ENCODE results near the gene LCK. TPM values are rescaled to one million over a fixed set of nuclear protein-coding genes. Genes with fewer than 3 reads are reported as not detected.

The LCK gene
- total and polyA plus RNA-seq, 9 of the 15 experiments (the other 6 are each of a cell fraction or from before 2014, with no cell fraction given): 0.04 to 0.47 (median 0.13) TPM; not detected in 6

- TF ChIP-seq POLR2H (tag; IDR thresholded peaks at IDR 0.05; ENCODE audit: low read depth): no peak
- no peak for TF ChIP-seq POU5F1 (IDR thresholded peaks at IDR 0.05; ENCODE audit: borderline replicate concordance, low read depth, low read length, partially characterized antibody)
- no peak for TF ChIP-seq BCOR (IDR thresholded peaks at IDR 0.05)
- no peak for TF ChIP-seq ETS2 (tag; IDR thresholded peaks at IDR 0.05; ENCODE audit: borderline replicate concordance, poor library complexity, severe bottlenecking)
- TF ChIP-seq CREBBP (IDR thresholded peaks at IDR 0.05; ENCODE audit: low read depth, low read length): no peak
- TF ChIP-seq KAT8 (IDR thresholded peaks at IDR 0.05; ENCODE audit: low read depth): no peak
- TF ChIP-seq FOXA3 (CRISPR knock-in tag; conservative IDR thresholded peaks at IDR 0.05 in 1 of 2, IDR thresholded peaks at IDR 0.05 in 1 of 2): no peak
- TF ChIP-seq KDM5B (IDR thresholded peaks at IDR 0.05; ENCODE audit: insufficient replicate concordance, low read depth, low read length): peak; percentile 26
- TF ChIP-seq FOXP1 (CRISPR knock-in tag; IDR thresholded peaks at IDR 0.05): no peak
- TF ChIP-seq NCOA4 (IDR thresholded peaks at IDR 0.05; ENCODE audit: partially characterized antibody): no peak
- TF ChIP-seq RUNX1 (IDR thresholded peaks at IDR 0.05; ENCODE audit: low read depth): no peak
- no peak for TF ChIP-seq AFF4 (CRISPR knock-in tag; IDR thresholded peaks at IDR 0.05)
- no peak for TF ChIP-seq ZKSCAN1 (IDR thresholded peaks at IDR 0.05; ENCODE audit: low read depth, low read length)
- peak; percentile 59; the same call in 1 of the 2 replicates for TF ChIP-seq JUND (IDR thresholded peaks at IDR 0.05; ENCODE audit: borderline replicate concordance, low read depth, low read length)
- peak; percentile 30; the same call in 1 of the 3 replicates for TF ChIP-seq JUND (tag; IDR thresholded peaks at IDR 0.05; ENCODE audit: borderline replicate concordance, low read depth, low read length)
- TF ChIP-seq ZNF124 (CRISPR knock-in tag; IDR thresholded peaks at IDR 0.05): no peak
- TF ChIP-seq NONO (IDR thresholded peaks at IDR 0.05; ENCODE audit: low read depth in 2 of 2, low read length in 1 of 2): no peak
- TF ChIP-seq ZNF592 (IDR thresholded peaks at IDR 0.05): no peak
- TF ChIP-seq TAL1 (IDR thresholded peaks at IDR 0.05): no peak
Observed at GRCh38 chr1:32291145-32291707, 40.2 kb downstream of the LCK start (continued).

Data from K562 (cell line).